ENCODE results near the gene POP4. TPM values are rescaled to one million over a fixed set of nuclear protein-coding genes. Genes with fewer than 3 reads are reported as not detected.
A peak's percentile ranks its signal among the peaks of the same experiment; 100 is the strongest.

POP4 gene
- total and polyA plus RNA-seq, 2 experiments from 2014 or later: 68.9 to 91.8 TPM

DNA sequence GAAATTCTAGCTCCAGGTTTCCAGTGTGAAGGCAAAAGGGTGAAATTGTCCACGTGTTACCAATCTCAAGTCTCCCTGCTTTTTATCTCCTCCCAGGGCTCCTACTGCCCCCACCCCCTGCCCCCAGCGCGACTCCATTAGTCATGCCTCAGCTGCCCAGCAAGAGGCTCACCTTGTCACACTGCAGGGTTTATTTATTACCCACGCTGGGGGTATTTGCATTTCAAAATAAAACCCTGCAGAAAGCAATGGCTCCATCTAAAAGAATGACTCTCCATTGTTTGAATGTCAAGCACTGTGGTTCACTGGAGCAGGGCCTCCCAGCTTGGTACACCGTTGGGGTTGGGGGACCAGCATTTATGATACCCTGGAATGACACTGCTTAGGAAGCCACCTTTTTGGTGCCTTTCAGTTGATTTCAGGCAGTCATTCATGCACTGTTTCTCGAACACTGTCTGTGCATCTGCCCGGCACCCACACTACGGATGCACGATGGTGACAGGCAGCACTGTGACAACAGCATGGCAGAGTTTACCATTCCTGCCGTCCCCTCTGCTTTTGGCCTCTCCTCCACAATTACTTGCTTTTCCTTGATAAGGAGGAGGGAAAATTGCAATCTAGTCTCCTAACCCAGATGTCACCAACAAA is 9.9 kb upstream of the POP4 start:
- Histone ChIP-seq H3K27ac (no peak overlapping the region), H3K27me3 (peaks cover 27% of the 10 kb centered on the region)

DNA sequence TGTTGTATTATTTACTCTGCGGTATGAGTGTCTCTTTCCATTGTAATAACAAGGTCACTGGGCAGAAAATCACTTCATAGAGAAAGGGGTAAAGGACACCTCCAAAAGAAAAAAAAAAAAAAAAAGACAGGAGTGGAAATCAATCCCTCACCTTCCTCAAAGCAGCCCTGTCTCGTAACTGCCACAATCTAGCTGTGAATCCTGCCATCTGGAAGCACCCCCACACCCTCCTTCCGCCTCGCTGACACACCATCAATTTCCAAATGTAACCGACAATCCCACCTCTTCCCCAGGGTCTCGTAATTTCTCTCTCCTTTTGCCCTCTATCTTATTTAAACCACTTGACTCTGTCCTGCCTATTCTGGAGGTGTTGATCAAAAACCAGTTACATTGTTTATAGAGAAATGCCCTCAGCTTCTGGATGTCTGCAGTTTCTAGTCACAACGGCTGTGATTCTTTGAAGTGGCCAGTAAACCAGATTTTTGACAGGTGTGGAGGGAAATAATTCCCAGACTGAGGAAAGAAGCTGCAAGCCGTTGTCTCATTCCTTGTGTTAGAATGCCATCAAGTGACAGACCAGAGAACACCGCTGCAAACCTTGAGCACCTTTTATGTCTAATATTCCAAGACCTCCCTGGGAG is 9.1 kb upstream of the POP4 start:
- WGBS (ENCODE audit: low lambda C conversion rate, missing lambda C conversion rate): 46% methylated on average over 9 of the region's 9 CpGs
- DNase-seq (ENCODE audit: low spot score): peak; percentile 37
- no peaks in the 10 kb centered on the region for H4K20me1 ChIP-seq (ENCODE audit: insufficient read depth, poor library complexity, severe bottlenecking)
- TF ChIP-seq CTCF (IDR thresholded peaks at IDR 0.05; ENCODE audit: poor library complexity) (peak; percentile 45), EZH2phosphoT487 (IDR thresholded peaks at IDR 0.05; ENCODE audit: low read depth, severe bottlenecking, unreplicated experiment) (no peak), EZH2 (IDR thresholded peaks at IDR 0.05; ENCODE audit: borderline replicate concordance) (no peak)
- H3K27ac ChIP-seq: no peak overlapping the region
- H3K9me2 ChIP-seq (replicated peaks; ENCODE audit: insufficient read depth): no peaks in the 10 kb centered on the region
- H3K27me3 ChIP-seq: peaks cover 19% of the 10 kb centered on the region
- H3K79me2 ChIP-seq: no peaks in the 10 kb centered on the region
- no peaks in the 10 kb centered on the region for H3K4me1 ChIP-seq (ENCODE audit: insufficient read depth)
- H2AFZ ChIP-seq: no peak overlapping the region
- H3K9me3 ChIP-seq (ENCODE audit: low read depth): no peaks in the 10 kb centered on the region
- H3K36me3 ChIP-seq (replicated peaks; ENCODE audit: insufficient read depth, low read depth): no peaks in the 10 kb centered on the region
- no peak overlapping the region for H3K4me2 ChIP-seq
- no peak overlapping the region for H3K4me3 ChIP-seq

More for the DNA sequence above, 9.9 kb upstream of the POP4 start:
- Histone ChIP-seq H3K36me3 (replicated peaks; ENCODE audit: insufficient read depth, low read depth) (no peaks in the 10 kb centered on the region), H3K4me3 (no peak overlapping the region), H3K79me2 (no peaks in the 10 kb centered on the region), H3K9me2 (replicated peaks; ENCODE audit: insufficient read depth) (no peaks in the 10 kb centered on the region), H3K9me3 (ENCODE audit: low read depth) (no peaks in the 10 kb centered on the region), H3K4me2 (no peak overlapping the region), H3K4me1 (ENCODE audit: insufficient read depth) (no peaks in the 10 kb centered on the region), H2AFZ (no peak overlapping the region), H4K20me1 (ENCODE audit: insufficient read depth, poor library complexity, severe bottlenecking) (no peaks in the 10 kb centered on the region)
- TF ChIP-seq EZH2phosphoT487 (IDR thresholded peaks at IDR 0.05; ENCODE audit: low read depth, severe bottlenecking, unreplicated experiment) (no peak), CTCF (IDR thresholded peaks at IDR 0.05; ENCODE audit: poor library complexity) (no peak), EZH2 (IDR thresholded peaks at IDR 0.05; ENCODE audit: borderline replicate concordance) (no peak)
- 38% methylated on average over 10 of the region's 10 CpGs for WGBS (ENCODE audit: low lambda C conversion rate, missing lambda C conversion rate)
- DNase-seq (ENCODE audit: low spot score): no peak

GRCh38 chr19:29598036-29598435 is 8.0 kb upstream of the POP4 start:
- H3K27me3 ChIP-seq: peaks cover 11% of the 10 kb centered on the region
- H3K4me3 ChIP-seq: no peak overlapping the region
- H3K4me2 ChIP-seq: no peak overlapping the region
- no peak for DNase-seq (ENCODE audit: low spot score)
- no peaks in the 10 kb centered on the region for H3K36me3 ChIP-seq (replicated peaks; ENCODE audit: insufficient read depth, low read depth)
- no peak overlapping the region for H2AFZ ChIP-seq
- no peaks in the 10 kb centered on the region for H3K9me3 ChIP-seq (ENCODE audit: low read depth)
- no peaks in the 10 kb centered on the region for H3K79me2 ChIP-seq
- H4K20me1 ChIP-seq (ENCODE audit: insufficient read depth, poor library complexity, severe bottlenecking): no peaks in the 10 kb centered on the region
- no peaks in the 10 kb centered on the region for H3K9me2 ChIP-seq (replicated peaks; ENCODE audit: insufficient read depth)
- H3K27ac ChIP-seq: no peak overlapping the region
- WGBS (ENCODE audit: low lambda C conversion rate, missing lambda C conversion rate): 73% methylated on average over 7 of the region's 7 CpGs
- no peak for TF ChIP-seq EZH2 (IDR thresholded peaks at IDR 0.05; ENCODE audit: borderline replicate concordance)
- no peak for TF ChIP-seq EZH2phosphoT487 (IDR thresholded peaks at IDR 0.05; ENCODE audit: low read depth, severe bottlenecking, unreplicated experiment)
- no peak for TF ChIP-seq CTCF (IDR thresholded peaks at IDR 0.05; ENCODE audit: poor library complexity)
- H3K4me1 ChIP-seq (ENCODE audit: insufficient read depth): no peaks in the 10 kb centered on the region

Data from hepatocyte (in vitro differentiated cells).